HG02938 (cell line): Measurements from ENCODE around the gene TRPV4.

Experiments used
- ATAC-seq: cut with Tn5 transposase; IDR thresholded peaks from one replicate; pipeline ENCODE4 v1.9.1; 2021; ENCODE audit warnings: mild to moderate bottlenecking, moderate library complexity; ENCODE audit not compliant: unreplicated experiment

Gene TRPV4

DNA sequence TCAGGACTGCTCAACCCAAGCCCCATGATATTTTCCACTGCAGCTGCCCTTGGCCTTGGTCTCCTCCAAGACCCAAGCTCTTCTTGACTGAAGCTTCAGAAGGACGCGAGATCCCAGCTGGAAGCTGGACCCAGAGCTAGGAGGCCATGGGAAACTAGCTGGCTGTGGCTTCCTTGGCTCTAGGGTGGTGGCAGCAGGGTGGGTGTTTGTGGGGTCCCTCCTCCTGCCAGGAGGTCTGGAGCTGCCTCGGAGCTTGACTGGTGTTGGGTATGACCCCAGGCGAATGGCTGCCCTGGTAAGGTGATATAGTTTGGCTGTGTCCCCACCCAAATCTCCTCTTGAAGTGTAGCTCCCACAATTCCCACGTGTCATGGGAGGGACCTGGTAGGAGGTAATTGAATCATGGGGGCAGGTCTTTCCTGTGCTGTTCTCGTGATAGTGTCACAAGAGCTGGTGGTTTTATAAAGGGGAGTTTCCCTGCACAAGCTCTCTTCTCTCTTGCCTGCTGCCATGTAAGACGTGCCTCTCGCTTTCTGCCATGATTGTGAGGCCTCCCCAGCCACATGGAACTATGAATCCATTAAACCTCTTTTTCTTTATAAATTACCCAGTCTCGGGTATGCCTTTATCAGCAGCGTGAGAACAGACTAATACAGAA lies 51.4 kb downstream of the TRPV4 start:
- no peak for ATAC-seq

- no peak for ATAC-seq
Measured at GRCh38 chr12:109779382-109779781, 53.8 kb downstream of the TRPV4 start.

- no peak for ATAC-seq
Measured at GRCh38 chr12:109778684-109779083, 54.5 kb downstream of the TRPV4 start.

- ATAC-seq = no peak
Measured at GRCh38 chr12:109777544-109777943, 55.7 kb downstream of the TRPV4 start.

GRCh38 chr12:109776624-109777023 lies 56.6 kb downstream of the TRPV4 start:
- ATAC-seq = no peak

DNA sequence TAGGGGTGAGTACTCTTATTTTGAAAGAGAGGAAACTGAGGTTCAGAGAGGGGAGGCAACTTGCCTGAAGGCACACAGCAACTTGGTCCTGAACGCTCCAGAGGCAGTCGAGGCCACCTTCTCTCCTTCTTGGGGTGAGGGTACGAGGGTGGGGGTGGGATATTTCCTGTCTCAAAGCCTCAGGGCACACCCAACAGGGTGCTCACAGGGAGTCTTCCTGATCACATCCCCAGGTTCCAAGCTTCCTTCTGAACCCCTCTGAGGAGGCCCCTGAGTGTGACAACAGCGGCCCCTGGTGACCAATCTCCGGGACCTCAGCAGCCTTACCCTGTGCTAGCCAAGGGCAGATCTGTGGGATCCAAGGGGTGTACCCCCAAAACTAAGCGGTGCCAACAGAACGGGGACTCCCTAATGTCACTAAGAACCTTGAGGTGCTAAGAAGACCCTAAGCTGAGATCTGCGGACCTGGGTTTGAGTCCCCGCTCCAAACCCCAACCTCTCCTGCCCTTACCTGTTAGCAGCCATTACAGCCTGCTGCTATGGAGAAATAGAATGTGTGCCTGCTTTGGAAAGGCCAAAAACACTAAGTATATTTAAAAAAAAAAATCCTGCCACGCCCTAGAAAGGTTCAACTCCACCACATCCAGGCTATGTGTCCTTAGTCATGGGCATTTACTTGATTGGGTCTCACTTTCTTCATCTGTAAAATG lies 57.9 kb downstream of the TRPV4 start:
- no peak for ATAC-seq

DNA sequence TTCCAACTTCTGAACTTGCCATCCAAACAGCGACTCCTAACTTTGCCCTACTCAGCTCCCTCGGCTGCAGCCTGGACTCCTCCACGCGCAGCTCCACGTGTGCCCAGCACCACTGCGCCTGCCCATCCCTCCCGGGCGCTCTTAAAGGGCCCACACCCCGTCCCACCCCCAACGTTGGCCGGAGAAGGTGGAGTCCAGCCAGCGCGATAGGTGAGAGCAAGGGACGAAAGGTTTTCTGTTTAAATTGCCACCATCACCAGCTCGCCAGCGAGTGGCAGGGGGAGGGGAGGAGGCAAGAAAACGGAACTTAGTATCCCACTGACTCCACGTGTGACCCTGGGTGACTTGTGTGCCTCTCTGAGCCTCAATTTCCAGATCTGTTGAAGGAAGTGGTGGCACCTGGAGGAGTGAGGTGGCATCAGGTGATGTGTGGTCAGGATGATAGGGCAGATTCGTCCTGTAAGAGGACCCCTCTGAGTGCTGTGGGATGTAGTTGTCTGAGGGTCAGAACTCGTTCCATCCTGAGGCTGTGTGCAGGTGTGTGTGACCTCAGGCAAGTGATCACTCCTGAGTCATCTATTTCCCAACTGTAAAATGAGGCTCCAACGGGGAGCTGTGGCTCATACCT lies 59.7 kb downstream of the TRPV4 start:
- ATAC-seq = no peak

- no peak for ATAC-seq
Measured at GRCh38 chr12:109772622-109773321, 60.4 kb downstream of the TRPV4 start.

GRCh38 chr12:109771746-109772621 lies 61.2 kb downstream of the TRPV4 start:
- no peak for ATAC-seq

- no peak for ATAC-seq
Measured at GRCh38 chr12:109770861-109771670, 62.1 kb downstream of the TRPV4 start.

GRCh38 chr12:109770104-109770860 lies 62.9 kb downstream of the TRPV4 start:
- no peak for ATAC-seq

DNA sequence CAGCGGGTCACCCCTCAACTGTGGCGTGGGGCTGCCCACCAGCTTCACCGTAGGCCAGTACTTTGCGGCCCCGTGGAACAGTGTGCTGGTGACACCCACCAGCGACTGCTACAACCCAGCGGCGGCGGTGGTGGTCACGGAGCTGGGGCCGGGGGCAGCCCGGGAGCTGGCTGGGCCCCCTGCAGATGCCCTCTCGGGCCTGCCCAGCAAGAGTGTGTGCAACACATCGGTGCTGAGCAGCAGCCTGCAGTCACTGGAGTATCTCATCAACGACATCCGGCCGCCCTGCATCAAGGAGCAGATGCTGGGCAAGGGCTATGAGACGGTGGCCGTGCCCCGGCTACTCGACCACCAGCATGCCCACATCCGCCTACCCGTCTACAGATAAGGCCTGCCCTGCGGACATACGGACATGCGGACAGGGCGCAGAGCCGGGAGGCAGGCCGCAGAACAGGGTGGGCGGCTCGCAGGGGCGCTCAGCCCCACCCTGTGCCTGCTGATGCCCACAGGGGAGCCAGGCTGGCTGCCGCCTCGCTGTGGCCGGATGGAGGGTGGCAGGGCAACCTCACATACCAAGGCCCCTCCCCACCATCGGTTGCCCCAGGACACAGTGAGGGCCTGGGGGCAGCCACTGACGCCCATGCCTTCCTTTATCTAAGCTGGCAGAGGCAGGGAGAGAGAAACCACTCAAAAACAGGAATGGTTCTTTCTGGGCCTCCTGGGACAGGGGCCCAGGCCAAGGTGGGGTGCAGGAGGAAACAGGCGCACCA lies 64.1 kb downstream of the TRPV4 start:
- no peak for ATAC-seq

GRCh38 chr12:109767991-109768900 lies 65.0 kb downstream of the TRPV4 start:
- no peak for ATAC-seq

GRCh38 chr12:109767456-109767855 lies 65.7 kb downstream of the TRPV4 start:
- no peak for ATAC-seq

DNA sequence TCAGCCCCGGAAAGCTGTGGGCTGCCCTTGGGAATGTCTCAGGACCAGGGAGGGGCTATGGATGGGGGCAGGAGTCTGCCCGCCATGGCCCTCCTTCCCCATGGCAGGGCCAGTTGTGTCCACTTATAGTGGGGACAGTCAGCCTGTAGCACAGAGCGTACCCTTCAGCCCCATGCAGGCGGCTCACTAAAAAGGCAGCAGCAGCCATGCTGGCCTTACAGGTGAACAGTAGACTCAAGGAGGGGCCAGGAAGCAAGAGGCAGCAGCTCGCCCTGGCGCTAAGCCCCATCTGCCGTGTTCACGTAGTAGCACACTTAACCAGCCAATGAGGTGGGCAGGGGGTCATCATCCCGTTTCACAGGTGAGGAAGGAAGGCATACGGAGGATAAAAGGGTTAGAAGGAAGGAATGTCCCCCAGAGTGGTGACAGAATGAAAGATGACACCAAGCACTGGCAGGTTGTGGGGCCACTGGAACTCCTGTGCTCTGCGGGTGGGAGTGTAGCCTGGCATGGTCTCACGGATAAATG lies 66.9 kb downstream of the TRPV4 start:
- ATAC-seq = no peak

- ATAC-seq = no peak
Measured at GRCh38 chr12:109765446-109765810, 67.8 kb downstream of the TRPV4 start.

GRCh38 chr12:109764776-109765445 lies 68.3 kb downstream of the TRPV4 start:
- ATAC-seq = no peak
